ENCODE data around the gene OVOL1. TPM values are rescaled to one million over a fixed set of nuclear protein-coding genes. Genes with fewer than 3 reads are reported as not detected.

The OVOL1 gene
- total and polyA plus RNA-seq, 2 of the 13 experiments (the other 11 are each of a cell fraction or from before 2014, with no cell fraction given), result 0.01 TPM; not detected in 1

- Histone ChIP-seq H3K4me3 (replicated peaks in 1 of 3; ENCODE audit: insufficient read depth in 1 of 3, low read depth in 2 of 3, low read length in 3 of 3) (peak overlapping the region in 1 of 3 experiments; percentile 41; a peak in 2 of 6 replicates), H3K9ac (ENCODE audit: insufficient read depth, low read depth, low read length) (0 out of 2 replicates have a peak overlapping the region, but pooled peaks have one; percentile 7), H4K20me1 (ENCODE audit: insufficient read depth, low read length) (no peaks in the 10 kb centered on the region), H3K79me2 (ENCODE audit: insufficient read depth, low read length) (no peaks in the 10 kb centered on the region), H3K4me2 (ENCODE audit: low read depth, low read length) (peak overlapping the region; percentile 52), H3K9me3 (ENCODE audit: low read length) (no peaks in the 10 kb centered on the region), H3K27ac (ENCODE audit: extremely low read length, insufficient read depth, low read length) (peak overlapping the region; percentile 67), H2AFZ (ENCODE audit: low read length) (no peak overlapping the region), H3K4me1 (ENCODE audit: insufficient read depth, low read length) (peaks cover 44% of the 10 kb centered on the region), H3K36me3 (replicated peaks in 1 of 2; ENCODE audit: control insufficient read depth in 1 of 2, insufficient read depth in 2 of 2, low read length in 2 of 2) (no peaks in the 10 kb centered on the region), H3K27me3 (ENCODE audit: control insufficient read depth in 1 of 2, insufficient read depth in 2 of 2, low read length in 2 of 2) (no peaks in the 10 kb centered on the region)
- WGBS (ENCODE audit: low lambda C conversion rate), result 8% methylated on average over 10 of the region's 10 CpGs
- intact Hi-C loops (cut with micrococcal nuclease; ENCODE audit: unreplicated experiment) (no loop called here), in situ Hi-C loops (cut with HindIII; ENCODE audit: extremely low pct_ligation_motif_present, low pct_unique_long_range_greater_than_20kb) (no loop called here)
- ATAC-seq, result peak; percentile 68
- ChIA-PET POLR2A (interaction anchor here (0.7 to 1.9 kb wide), 5 partner anchors 15 to 181 kb away, joined by 3 to 4 read pairs (median 4); partner anchors contain the start of genes CCDC85B, MUS81 and RELA), CTCF (ENCODE audit: low intra/inter-chr PET ratio, low total read pairs) (no interaction called here)
- FAIRE-seq, result no peak
- DNase-seq (ENCODE audit: low spot score), result peak; percentile 80
- no TSS peak for BruUV-seq (replicated peaks)
- no peak for TF ChIP-seq CBX5 (CRISPR knock-in tag; IDR thresholded peaks at IDR 0.05; ENCODE audit: borderline replicate concordance)
- TF ChIP-seq SOX13 (IDR thresholded peaks at IDR 0.05), result no peak
- no peak for TF ChIP-seq SOX13 (CRISPR knock-in tag; conservative IDR thresholded peaks at IDR 0.05 in 1 of 2, IDR thresholded peaks at IDR 0.05 in 1 of 2)
- no peak for TF ChIP-seq MTF2 (CRISPR knock-in tag; IDR thresholded peaks at IDR 0.05; ENCODE audit: borderline replicate concordance)
- no peak for TF ChIP-seq ZNF33B (CRISPR knock-in tag; IDR thresholded peaks at IDR 0.05)
- no peak; the same call in none of the 2 replicates for TF ChIP-seq HNF4G (IDR thresholded peaks at IDR 0.05; ENCODE audit: borderline replicate concordance, low read depth, low read length)
- no peak for TF ChIP-seq HNF4G (CRISPR knock-in tag; IDR thresholded peaks at IDR 0.05; ENCODE audit: borderline replicate concordance, low read depth)
- no peak for TF ChIP-seq DPF2 (CRISPR knock-in tag; IDR thresholded peaks at IDR 0.05; ENCODE audit: borderline replicate concordance, low read depth)
- TF ChIP-seq ZNF572 (CRISPR knock-in tag; IDR thresholded peaks at IDR 0.05), result no peak
- TF ChIP-seq REST (IDR thresholded peaks at IDR 0.05; ENCODE audit: borderline replicate concordance in 1 of 2, low read depth in 1 of 2, low read length in 2 of 2), result no peak
- TF ChIP-seq RXRB (CRISPR knock-in tag; IDR thresholded peaks at IDR 0.05; ENCODE audit: borderline replicate concordance), result peak; percentile 64
- TF ChIP-seq PITX1 (CRISPR knock-in tag; IDR thresholded peaks at IDR 0.05), result peak; percentile 43; the same call in 1 of the 2 replicates
- no peak for TF ChIP-seq MED8 (CRISPR knock-in tag; IDR thresholded peaks at IDR 0.05; ENCODE audit: insufficient replicate concordance)
- TF ChIP-seq GLMP (CRISPR knock-in tag; IDR thresholded peaks at IDR 0.05; ENCODE audit: borderline replicate concordance), result no peak
- TF ChIP-seq MAFK (conservative IDR thresholded peaks at IDR 0.05 in 1 of 2, IDR thresholded peaks at IDR 0.05 in 1 of 2; ENCODE audit: low read length in 2 of 2), result no peak
- TF ChIP-seq ZNF451 (CRISPR knock-in tag; IDR thresholded peaks at IDR 0.05), result no peak
- no peak for TF ChIP-seq ZKSCAN8 (CRISPR knock-in tag; IDR thresholded peaks at IDR 0.05; ENCODE audit: borderline replicate concordance)
- no peak for TF ChIP-seq PLRG1 (conservative IDR thresholded peaks at IDR 0.05)
- TF ChIP-seq CERS6 (CRISPR knock-in tag; IDR thresholded peaks at IDR 0.05), result no peak
Measured at GRCh38 chr11:65844231-65844872, 57.5 kb downstream of the OVOL1 start.

Data from HepG2 (cell line).